SK-MEL-5 (cell line): ENCODE measurements around the gene IFT80. TPM values are rescaled to one million over a fixed set of nuclear protein-coding genes. Genes with fewer than 3 reads are reported as not detected.

Experiments used
- DNase-seq: peaks from one replicate; pipeline ENCODE4 v3.0.0-alpha.2; 2016; ENCODE audit warnings: low read depth, low spot score
- in situ Hi-C: cut with HindIII; loops from 2 replicates; pipeline ENCODE4 v1.10.0; 2016; ENCODE audit warnings: low sequenced_read_pairs, high pct_unique_total_duplicates, low pct_unique_long_range_greater_than_20kb
- total RNA-seq: library from RNA; depleted of rRNA; stranded (reverse); fragments of >200 nt; shearing (Covaris generic); gene quantifications from 2 replicates; pipeline ENCODE4 v1.2.3, GENCODE V29; 2014

IFT80 gene
- total RNA-seq, 1 experiment from 2014 or later = 12.8 TPM

GRCh38 chr3:160402221-160403027, 3.4 kb upstream of the IFT80 start:
- in situ Hi-C loops = no loop called here
- DNase-seq = no peak

DNA sequence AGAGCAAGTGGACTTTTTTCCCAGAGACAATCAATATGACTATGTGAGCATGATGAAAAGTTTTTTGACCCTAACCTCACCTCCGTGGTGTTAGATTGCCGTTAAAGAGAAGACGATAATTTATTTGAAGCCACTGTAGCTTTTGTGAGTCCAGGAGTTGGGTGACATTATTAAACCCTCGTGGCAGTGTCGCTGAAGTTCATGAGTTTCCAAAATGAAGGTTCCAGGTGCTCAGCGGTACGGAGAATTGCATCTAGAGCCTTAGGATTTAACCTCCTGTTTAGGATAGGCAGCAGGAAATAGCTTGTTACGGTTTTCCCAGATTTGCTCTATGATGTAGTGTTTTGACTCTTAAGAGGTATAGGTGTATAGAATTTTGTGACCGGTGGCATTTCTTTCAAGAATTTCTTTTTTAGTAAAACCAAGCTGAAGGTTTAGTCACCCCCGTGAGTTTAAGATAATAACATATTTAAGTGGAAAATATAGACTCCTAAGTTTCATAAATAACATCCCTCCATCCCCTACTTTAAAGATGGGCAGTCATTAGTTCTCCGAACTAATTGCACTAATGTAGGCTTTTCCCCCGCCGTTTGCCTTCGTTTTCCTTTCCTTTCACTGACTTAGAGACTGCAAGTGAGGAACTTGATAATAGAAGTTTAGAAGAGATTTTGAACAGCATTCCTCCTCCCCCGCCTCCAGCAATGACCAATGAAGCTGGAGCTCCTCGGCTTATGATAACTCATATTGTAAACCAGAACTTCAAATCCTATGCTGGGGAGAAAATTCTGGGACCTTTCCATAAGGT, 2.5 kb upstream of the IFT80 start:
- peak; percentile 54 for DNase-seq
- in situ Hi-C loops = no loop called here

DNA sequence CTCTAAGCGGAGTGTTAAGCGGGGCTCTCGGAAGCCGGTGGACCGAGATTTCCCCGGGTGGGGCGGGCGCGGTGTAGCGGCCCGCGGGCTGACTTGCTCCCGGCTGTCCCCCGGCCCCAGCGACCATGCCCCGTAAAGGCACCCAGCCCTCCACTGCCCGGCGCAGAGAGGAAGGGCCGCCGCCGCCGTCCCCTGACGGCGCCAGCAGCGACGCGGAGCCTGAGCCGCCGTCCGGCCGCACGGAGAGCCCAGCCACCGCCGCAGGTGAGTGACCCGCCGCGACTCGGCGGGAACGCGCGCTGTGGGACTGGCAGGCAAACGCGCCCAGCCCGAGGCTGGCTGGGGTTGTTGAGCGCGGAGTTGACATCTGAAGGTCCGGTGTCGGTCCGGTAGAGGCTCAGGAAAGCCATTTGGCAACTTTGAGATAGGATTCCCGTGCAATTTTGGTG, 1.7 kb upstream of the IFT80 start:
- DNase-seq = no peak
- in situ Hi-C loops = no loop called here

DNA sequence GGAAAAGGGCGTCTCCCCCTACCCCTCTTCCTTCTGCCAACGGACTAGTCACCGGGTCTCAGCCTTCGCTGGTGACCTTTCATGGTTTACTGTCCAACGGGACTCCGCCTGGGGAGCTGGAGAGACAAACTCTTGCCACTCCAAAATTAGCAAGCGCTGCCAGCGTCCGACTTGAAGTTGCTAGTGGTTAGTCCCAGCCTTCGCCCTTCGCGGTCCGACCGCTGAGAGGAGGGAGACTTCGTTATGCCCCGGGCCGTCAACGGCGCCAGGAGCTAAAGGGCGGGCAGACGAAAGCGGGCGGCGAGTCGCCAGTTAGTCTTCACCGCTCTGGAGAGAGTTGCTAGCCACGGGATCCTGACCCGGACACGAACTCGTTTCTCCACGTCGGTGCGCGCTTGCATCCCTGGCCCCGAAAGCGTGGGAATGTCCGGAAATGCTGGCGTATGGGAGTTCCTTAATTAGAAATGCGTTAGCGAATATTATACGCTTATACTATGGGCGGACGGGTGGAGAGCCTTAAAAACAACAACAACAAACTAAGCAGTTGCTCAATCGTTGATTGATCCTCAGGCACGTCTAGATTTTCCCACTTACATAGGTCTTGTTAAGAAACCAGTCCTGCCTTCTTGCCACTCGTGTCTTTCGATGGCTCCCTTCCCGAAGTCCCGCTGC, 1.1 kb upstream of the IFT80 start:
- in situ Hi-C loops = no loop called here

GRCh38 chr3:160398820-160399124, 253 bp downstream of the IFT80 start:
- in situ Hi-C loops = no loop called here
- DNase-seq = no peak

More for the DNA sequence above, 1.1 kb upstream of the IFT80 start:
- DNase-seq = peak; percentile 32

- in situ Hi-C loops = no loop called here
- no peak for DNase-seq
Observed at GRCh38 chr3:160395297-160395696, 3.7 kb downstream of the IFT80 start.

DNA sequence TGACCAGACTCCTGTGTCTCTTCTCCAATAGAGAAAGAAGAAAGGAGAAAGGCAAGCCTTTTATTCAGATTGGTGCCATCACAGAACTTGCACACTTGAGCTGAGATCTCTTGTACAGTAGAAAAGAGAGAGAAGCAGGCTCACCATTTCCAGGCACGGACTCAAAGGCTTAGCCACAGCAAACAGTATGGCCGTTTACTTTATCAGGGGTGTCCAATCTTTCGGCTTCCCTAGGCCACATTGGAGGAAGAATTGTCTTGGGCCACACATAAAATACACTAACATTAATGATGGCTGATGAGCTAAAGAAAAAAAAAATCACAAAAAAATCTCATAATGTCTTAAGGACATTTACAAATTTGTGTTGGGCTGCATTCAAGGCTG, 5.0 kb downstream of the IFT80 start:
- in situ Hi-C loops = no loop called here

DNA sequence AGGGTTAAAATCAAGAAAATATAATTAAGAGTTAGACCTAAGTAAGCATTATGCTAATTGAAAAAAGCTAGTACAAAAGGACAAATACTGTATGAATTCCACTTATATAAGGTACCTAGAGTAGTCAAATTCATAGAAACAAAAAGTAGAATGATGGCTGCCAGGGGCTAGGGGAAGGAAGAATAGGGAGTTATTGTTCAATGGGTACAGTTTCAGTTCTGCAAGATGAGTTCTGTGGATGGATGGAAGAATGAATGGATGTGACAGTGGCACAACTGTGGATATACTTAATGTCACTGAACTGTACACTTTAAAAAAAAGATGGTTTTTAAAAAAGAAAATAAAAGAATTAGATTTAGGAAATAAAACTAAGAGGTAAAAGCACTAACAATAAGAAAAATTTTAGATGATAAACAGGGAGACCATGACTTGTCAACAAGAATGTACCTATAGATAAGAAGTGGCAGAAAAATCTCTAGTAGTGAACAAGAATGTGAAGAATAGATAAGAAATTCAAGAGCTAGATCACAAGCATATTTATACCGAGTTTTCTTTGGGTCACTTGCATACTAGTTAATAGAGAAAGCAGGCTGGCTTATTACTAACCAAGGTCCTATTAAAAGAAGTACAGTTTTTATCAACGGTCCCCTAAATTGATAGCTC, 5.5 kb downstream of the IFT80 start:
- in situ Hi-C loops = no loop called here
- no peak for DNase-seq

More for the DNA sequence above, 5.0 kb downstream of the IFT80 start:
- no peak for DNase-seq

DNA sequence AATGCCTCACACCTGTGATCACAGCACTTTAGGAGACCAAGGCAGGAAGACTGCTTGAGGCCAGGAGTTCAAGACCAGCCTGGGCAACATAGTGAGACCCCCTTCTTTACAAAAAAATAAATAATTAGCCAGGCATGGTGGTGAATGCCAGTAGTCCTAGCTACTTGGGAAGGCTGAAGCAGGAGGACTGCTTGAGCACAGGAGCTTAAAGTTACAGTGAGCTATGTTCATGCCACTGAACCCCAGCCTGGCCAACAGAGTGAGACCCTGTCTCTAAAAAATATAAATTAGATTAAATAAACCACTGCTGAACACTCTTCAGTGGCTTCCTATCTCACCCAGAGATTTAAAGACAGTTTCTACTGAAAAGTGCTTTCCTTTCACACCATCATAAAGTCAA, 6.2 kb downstream of the IFT80 start:
- in situ Hi-C loops = no loop called here

GRCh38 chr3:160390565-160391138, 8.4 kb downstream of the IFT80 start:
- DNase-seq = no peak
- in situ Hi-C loops = no loop called here

More for the DNA sequence above, 6.2 kb downstream of the IFT80 start:
- DNase-seq = no peak

- no peak for DNase-seq
- in situ Hi-C loops = no loop called here
Observed at GRCh38 chr3:160384639-160385318, 14.2 kb downstream of the IFT80 start.

DNA sequence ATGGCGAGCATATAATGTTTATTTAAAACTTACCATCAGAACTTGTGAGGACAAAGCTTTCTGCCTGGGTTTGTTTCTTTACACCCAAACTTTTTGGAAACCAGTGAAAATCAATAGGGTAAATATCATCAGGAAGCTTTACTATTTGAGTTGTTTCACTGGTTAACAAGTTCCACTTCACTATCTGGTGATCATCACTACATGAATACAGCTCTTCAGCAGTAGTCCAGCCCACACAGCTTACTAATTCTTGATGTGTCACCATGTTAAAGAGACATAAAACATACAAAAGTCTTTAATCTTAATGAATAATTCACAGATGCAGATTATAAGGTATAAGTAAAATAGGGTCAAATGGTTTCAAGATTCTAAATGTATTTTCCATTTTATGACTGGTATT, 17.6 kb downstream of the IFT80 start:
- DNase-seq = no peak
- in situ Hi-C loops = no loop called here

GRCh38 chr3:160379628-160380214, 19.3 kb downstream of the IFT80 start:
- in situ Hi-C loops = no loop called here
- peak; percentile 80 for DNase-seq

DNA sequence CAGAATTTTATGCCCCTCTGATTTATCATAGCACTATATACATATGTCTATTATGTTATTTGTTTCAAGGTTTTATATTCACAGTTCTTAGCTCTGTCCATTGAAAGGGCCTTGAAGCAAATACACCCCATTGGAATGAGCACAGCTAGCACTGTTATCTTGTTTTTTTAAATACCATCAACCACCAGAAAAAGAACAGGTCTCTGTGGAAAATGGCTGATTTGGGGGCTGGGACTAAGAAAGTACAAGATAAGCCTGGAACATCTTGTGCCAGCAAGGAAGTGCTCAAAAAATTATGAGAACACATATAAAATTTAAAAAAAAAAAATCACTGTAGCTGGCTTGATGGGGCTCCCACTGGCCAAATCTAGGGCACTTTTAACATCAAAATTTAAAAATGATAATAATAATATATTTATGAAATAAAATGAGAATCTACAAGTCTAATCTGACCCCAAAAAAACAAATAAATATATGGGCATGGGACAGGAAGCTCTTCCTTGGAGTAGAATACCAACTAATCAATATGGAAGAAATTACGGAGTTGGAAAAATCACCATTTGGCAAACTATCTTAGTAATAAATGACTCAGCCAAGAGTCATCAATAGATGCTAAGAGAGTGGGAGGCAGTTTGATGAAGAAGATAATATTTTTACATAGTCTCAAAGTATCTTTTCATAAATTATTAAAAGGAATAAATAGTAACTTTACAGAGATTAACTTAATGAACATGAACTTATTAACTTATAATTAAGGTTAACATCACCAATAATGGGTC, 20.5 kb downstream of the IFT80 start:
- no peak for DNase-seq
- in situ Hi-C loops = no loop called here

- no peak for DNase-seq
- in situ Hi-C loops = no loop called here
Observed at GRCh38 chr3:160376681-160377080, 22.3 kb downstream of the IFT80 start.

- in situ Hi-C loops = no loop called here
- no peak for DNase-seq
Observed at GRCh38 chr3:160374925-160375324, 24.1 kb downstream of the IFT80 start.
